Astrocyte of the cerebellum (primary cell): ENCODE measurements around the gene SAYSD1.

Experiments
- DNase-seq: peaks from one replicate; pipeline ENCODE4 v3.0.0-alpha.2; 2011; ENCODE audit warnings: low read depth
- H3K4me3 ChIP-seq: 2 replicates; pipeline ENCODE4 v1.5.1; 2011; ENCODE audit warnings: mild to moderate bottlenecking, low read depth, low read length, moderate library complexity
- CTCF ChIP-seq: IDR thresholded peaks from 2 replicates; pipeline ENCODE4 v1.5.1; 2012; ENCODE audit warnings: low read length, low read depth, moderate library complexity, mild to moderate bottlenecking; ENCODE audit errors: missing control alignments
- in situ Hi-C: cut with HindIII; loops from 2 replicates; pipeline ENCODE4 v1.10.0; 2017; ENCODE audit warnings: low sequenced_read_pairs

The SAYSD1 gene

GRCh38 chr6:39061588-39061987 lies 53.4 kb downstream of the SAYSD1 start:
- no peak for DNase-seq
- in situ Hi-C loops, result no loop called here
- H3K4me3 ChIP-seq, result no peak overlapping the region
- TF ChIP-seq CTCF, result no peak

DNA sequence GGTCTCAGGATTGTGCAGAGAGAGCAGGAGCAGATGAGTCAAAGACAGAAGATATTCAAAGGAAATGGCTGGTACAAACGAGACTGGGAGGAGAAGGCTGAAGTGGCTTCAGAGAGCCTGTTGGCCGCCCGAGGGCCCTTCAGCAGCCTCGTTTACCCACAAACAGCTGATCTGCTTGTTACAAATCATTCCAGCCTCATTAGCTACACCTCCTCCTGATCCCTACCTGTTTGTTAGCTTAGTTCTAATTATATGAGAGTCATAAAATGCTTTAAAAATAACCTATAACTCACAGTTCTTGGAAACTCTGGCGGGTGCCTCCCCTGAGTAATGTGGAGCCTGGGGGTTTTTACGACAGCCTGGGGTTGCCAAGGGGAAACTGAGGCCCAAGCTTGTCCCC lies 53.8 kb downstream of the SAYSD1 start:
- H3K4me3 ChIP-seq, result no peak overlapping the region
- in situ Hi-C loops, result no loop called here
- TF ChIP-seq CTCF, result no peak
- DNase-seq, result no peak

GRCh38 chr6:39060467-39061160 lies 54.4 kb downstream of the SAYSD1 start:
- no peak overlapping the region for H3K4me3 ChIP-seq
- in situ Hi-C loops, result no loop called here
- DNase-seq, result no peak
- TF ChIP-seq CTCF, result no peak

GRCh38 chr6:39059496-39060310 lies 55.3 kb downstream of the SAYSD1 start:
- in situ Hi-C loops, result no loop called here
- DNase-seq, result no peak
- TF ChIP-seq CTCF, result no peak
- H3K4me3 ChIP-seq, result no peak overlapping the region

DNA sequence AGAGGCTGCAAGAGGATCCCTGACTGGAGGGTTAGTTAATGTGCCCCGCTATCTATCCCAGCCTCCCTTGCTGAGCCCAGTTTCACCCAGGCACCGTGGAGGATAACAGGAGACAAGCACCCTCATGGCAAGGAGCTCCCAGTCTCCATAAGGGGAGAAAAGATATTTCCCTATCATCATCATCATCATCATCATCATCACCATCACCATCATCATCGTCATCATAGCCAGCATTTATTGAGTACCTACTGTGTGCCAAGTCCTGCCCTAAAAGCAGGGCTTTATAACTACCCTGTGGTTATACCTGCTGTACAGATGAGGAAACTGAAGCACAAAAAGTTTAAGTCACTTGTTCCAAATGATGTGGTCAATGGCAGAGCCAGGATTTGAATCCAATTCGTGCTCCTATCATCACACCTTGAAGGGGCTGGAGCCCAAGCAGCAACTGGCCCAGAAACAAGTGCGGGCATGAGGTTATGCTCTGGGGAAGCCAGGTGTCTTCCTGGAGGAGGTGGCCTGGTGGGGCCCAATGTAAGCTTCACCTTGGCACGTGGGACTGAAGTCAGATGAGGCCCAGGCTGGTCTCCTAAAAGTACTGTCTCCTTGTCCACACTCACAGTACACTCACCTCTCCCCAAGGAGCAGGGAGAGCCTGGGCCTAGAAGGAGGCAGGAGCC lies 56.4 kb downstream of the SAYSD1 start:
- no peak overlapping the region for H3K4me3 ChIP-seq
- DNase-seq, result no peak
- in situ Hi-C loops, result no loop called here
- no peak for TF ChIP-seq CTCF

- DNase-seq, result no peak
- TF ChIP-seq CTCF, result no peak
- H3K4me3 ChIP-seq, result no peak overlapping the region
- in situ Hi-C loops, result no loop called here
Measured at GRCh38 chr6:39057251-39058155, 57.5 kb downstream of the SAYSD1 start.
